ENCODE data around the gene ZSCAN32. TPM values are rescaled to one million over a fixed set of nuclear protein-coding genes. Genes with fewer than 3 reads are reported as not detected.

ZSCAN32 gene
- total RNA-seq, 1 experiment from 2014 or later, result 18.9 TPM

DNA sequence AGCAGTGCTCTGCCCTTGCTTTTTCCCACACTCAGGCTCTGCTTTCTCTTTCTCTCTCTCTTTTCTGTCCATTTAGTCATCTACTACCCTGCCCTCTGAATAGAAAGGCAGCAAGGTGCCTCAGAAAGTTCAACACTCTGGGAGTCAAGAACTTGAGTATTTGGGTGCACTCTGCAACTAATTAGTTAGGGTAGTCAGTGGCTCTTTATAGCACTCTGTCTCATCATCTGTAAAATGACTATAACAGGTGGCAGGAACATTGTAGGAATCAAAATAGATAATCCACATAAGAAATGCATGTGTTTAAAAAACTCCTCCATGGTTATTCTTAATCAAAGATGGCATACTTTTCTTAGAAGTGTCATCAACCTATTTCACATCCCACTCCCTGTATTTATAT, 37.9 kb downstream of the ZSCAN32 start:
- H3K27me3 ChIP-seq (ENCODE audit: control insufficient read depth, insufficient read depth, low read length), result no peaks in the 10 kb centered on the region; the same call in 1 of the 2 replicates

DNA sequence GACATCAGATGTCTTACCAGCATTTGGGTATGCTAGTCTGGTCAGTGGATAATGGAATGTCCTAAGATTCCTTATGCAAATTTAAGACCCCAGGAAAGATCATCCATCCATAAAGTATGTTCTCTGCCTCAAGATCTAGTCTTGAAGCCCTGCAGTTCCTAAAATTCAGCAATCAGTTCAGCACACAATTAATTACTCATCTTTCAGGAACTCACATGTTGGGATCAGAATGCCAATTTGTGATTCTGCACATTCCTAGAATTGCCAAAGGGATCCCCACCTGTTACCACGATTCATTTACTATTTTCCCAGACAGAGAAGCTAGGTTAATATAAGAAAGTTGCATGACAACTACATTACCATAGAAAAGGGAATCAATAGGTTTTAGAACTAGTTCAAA, 41.9 kb downstream of the ZSCAN32 start:
- POLR2A ChIA-PET, result no interaction called here
- in situ Hi-C loops (cut with HindIII; ENCODE audit: low pct_unique_long_range_greater_than_20kb, low sequenced_read_pairs) (no loop called here), intact Hi-C loops (cut with micrococcal nuclease; ENCODE audit: unreplicated experiment) (no loop called here)
- TF ChIP-seq, protein P1, sequence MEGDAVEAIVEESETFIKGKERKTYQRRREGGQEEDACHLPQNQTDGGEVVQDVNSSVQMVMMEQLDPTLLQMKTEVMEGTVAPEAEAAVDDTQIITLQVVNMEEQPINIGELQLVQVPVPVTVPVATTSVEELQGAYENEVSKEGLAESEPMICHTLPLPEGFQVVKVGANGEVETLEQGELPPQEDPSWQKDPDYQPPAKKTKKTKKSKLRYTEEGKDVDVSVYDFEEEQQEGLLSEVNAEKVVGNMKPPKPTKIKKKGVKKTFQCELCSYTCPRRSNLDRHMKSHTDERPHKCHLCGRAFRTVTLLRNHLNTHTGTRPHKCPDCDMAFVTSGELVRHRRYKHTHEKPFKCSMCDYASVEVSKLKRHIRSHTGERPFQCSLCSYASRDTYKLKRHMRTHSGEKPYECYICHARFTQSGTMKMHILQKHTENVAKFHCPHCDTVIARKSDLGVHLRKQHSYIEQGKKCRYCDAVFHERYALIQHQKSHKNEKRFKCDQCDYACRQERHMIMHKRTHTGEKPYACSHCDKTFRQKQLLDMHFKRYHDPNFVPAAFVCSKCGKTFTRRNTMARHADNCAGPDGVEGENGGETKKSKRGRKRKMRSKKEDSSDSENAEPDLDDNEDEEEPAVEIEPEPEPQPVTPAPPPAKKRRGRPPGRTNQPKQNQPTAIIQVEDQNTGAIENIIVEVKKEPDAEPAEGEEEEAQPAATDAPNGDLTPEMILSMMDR (IDR thresholded peaks at IDR 0.05), result no peak
- TF ChIP-seq SIN3A (IDR thresholded peaks at IDR 0.05; ENCODE audit: borderline replicate concordance, insufficient read depth, low read depth, low read length), result no peak
- no peak for TF ChIP-seq TCF7L2 (IDR thresholded peaks at IDR 0.05; ENCODE audit: low read depth, low read length)
- TF ChIP-seq, protein P2, sequence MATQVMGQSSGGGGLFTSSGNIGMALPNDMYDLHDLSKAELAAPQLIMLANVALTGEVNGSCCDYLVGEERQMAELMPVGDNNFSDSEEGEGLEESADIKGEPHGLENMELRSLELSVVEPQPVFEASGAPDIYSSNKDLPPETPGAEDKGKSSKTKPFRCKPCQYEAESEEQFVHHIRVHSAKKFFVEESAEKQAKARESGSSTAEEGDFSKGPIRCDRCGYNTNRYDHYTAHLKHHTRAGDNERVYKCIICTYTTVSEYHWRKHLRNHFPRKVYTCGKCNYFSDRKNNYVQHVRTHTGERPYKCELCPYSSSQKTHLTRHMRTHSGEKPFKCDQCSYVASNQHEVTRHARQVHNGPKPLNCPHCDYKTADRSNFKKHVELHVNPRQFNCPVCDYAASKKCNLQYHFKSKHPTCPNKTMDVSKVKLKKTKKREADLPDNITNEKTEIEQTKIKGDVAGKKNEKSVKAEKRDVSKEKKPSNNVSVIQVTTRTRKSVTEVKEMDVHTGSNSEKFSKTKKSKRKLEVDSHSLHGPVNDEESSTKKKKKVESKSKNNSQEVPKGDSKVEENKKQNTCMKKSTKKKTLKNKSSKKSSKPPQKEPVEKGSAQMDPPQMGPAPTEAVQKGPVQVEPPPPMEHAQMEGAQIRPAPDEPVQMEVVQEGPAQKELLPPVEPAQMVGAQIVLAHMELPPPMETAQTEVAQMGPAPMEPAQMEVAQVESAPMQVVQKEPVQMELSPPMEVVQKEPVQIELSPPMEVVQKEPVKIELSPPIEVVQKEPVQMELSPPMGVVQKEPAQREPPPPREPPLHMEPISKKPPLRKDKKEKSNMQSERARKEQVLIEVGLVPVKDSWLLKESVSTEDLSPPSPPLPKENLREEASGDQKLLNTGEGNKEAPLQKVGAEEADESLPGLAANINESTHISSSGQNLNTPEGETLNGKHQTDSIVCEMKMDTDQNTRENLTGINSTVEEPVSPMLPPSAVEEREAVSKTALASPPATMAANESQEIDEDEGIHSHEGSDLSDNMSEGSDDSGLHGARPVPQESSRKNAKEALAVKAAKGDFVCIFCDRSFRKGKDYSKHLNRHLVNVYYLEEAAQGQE (IDR thresholded peaks at IDR 0.05; ENCODE audit: insufficient read depth in 1 of 2, low read depth in 2 of 2, low read length in 1 of 2), result no peak
- TF ChIP-seq POLR2AphosphoS5 (IDR thresholded peaks at IDR 0.05; ENCODE audit: low read depth, low read length), result no peak
- no peaks in the 10 kb centered on the region; the same call in 1 of the 2 replicates for H3K27me3 ChIP-seq (ENCODE audit: control insufficient read depth, insufficient read depth, low read length)
- no peak overlapping the region for H3K4me3 ChIP-seq (ENCODE audit: low read depth in 2 of 2, low read length in 2 of 2)
- ATAC-seq (no peak), DNase-seq (ENCODE audit: low read depth, low spot score) (no peak)
- no peaks in the 10 kb centered on the region for H3K36me3 ChIP-seq (ENCODE audit: control insufficient read depth, insufficient read depth, low read length)
- H3K27ac ChIP-seq (ENCODE audit: low read length), result no peak overlapping the region
- CTCF ChIA-PET, result no interaction called here
- no peaks in the 10 kb centered on the region for H3K4me1 ChIP-seq (ENCODE audit: control insufficient read depth, insufficient read depth, low read length)
- no TSS peak for BruUV-seq (replicated peaks)
- no peaks in the 10 kb centered on the region for H3K9me3 ChIP-seq (ENCODE audit: control insufficient read depth, insufficient read depth, low read depth, low read length)

More for the DNA sequence above, 37.9 kb downstream of the ZSCAN32 start:
- no peak overlapping the region for H3K4me3 ChIP-seq (ENCODE audit: low read depth in 2 of 2, low read length in 2 of 2)
- DNase-seq (ENCODE audit: low read depth, low spot score) (no peak), ATAC-seq (no peak)
- ChIA-PET POLR2A (no interaction called here), CTCF (no interaction called here)
- TF ChIP-seq SIN3A (IDR thresholded peaks at IDR 0.05; ENCODE audit: borderline replicate concordance, insufficient read depth, low read depth, low read length), result no peak
- TF ChIP-seq POLR2AphosphoS5 (IDR thresholded peaks at IDR 0.05; ENCODE audit: low read depth, low read length), result no peak
- TF ChIP-seq, protein P1 (IDR thresholded peaks at IDR 0.05), result no peak
- TF ChIP-seq TCF7L2 (IDR thresholded peaks at IDR 0.05; ENCODE audit: low read depth, low read length), result no peak
- TF ChIP-seq, protein P2 (IDR thresholded peaks at IDR 0.05; ENCODE audit: insufficient read depth in 1 of 2, low read depth in 2 of 2, low read length in 1 of 2), result no peak
- BruUV-seq (replicated peaks), result no TSS peak
- intact Hi-C loops (cut with micrococcal nuclease; ENCODE audit: unreplicated experiment), result no loop called here
- H3K27ac ChIP-seq (ENCODE audit: low read length), result no peak overlapping the region
- no peaks in the 10 kb centered on the region for H3K4me1 ChIP-seq (ENCODE audit: control insufficient read depth, insufficient read depth, low read length)
- no peaks in the 10 kb centered on the region; the same call in 1 of the 2 replicates for H3K9me3 ChIP-seq (ENCODE audit: control insufficient read depth, insufficient read depth, low read depth, low read length)
- in situ Hi-C loops (cut with HindIII; ENCODE audit: low pct_unique_long_range_greater_than_20kb, low sequenced_read_pairs), result no loop called here
- no peaks in the 10 kb centered on the region for H3K36me3 ChIP-seq (ENCODE audit: control insufficient read depth, insufficient read depth, low read length)

Data from Panc1 (cell line).